HepG2 (cell line): ENCODE measurements around the gene DCDC2. TPM values are rescaled to one million over a fixed set of nuclear protein-coding genes. Genes with fewer than 3 reads are reported as not detected.

Source experiments
- DMAP1 ChIP-seq: IDR thresholded peaks from 2 replicates; pipeline ENCODE4 v1.6.1; 2016
- EP300 ChIP-seq, 3 experiments: sonication (generic) in 1 of 3; formaldehyde crosslinking in 1 of 3; IDR thresholded peaks; 2 replicates each; pipeline versions ENCODE4 v1.5.1 to v1.6.1; 2011 to 2020; ENCODE audit warnings: low read depth in 2 of 3, low read length in 2 of 3, borderline replicate concordance in 1 of 3, improper control_type of control experiment in 1 of 3, mild to moderate bottlenecking in 1 of 3, missing genetic modification reagents in 1 of 3, moderate library complexity in 1 of 3
- FOXK1 ChIP-seq: sonication (generic); formaldehyde crosslinking; IDR thresholded peaks from 2 replicates; pipeline ENCODE4 v1.4.0; 2020; ENCODE audit warnings: low read depth, missing genetic modification reagents, borderline replicate concordance
- HMG20A ChIP-seq: IDR thresholded peaks from 2 replicates; pipeline ENCODE4 v1.6.1; 2016; ENCODE audit warnings: borderline replicate concordance
- HMGA1 ChIP-seq: sonication (generic); formaldehyde crosslinking; conservative IDR thresholded peaks from 2 replicates; pipeline ENCODE4 v1.4.0; 2020; ENCODE audit warnings: missing genetic modification reagents
- KLF13 ChIP-seq: sonication (generic); formaldehyde crosslinking; IDR thresholded peaks from 2 replicates; pipeline ENCODE4 v1.4.0; 2020; ENCODE audit warnings: mild to moderate bottlenecking, missing genetic modification reagents
- MIER3 ChIP-seq: IDR thresholded peaks from 2 replicates; pipeline ENCODE4 v1.6.1; 2016; ENCODE audit warnings: missing compliant biosample characterization, borderline replicate concordance
- NAIF1 ChIP-seq: sonication (generic); formaldehyde crosslinking; IDR thresholded peaks from 2 replicates; pipeline ENCODE4 v1.5.0; 2020; ENCODE audit warnings: mild to moderate bottlenecking, missing genetic modification reagents, borderline replicate concordance
- POLR2AphosphoS5 ChIP-seq: IDR thresholded peaks from 2 replicates; pipeline ENCODE4 v1.6.1; 2012; ENCODE audit warnings: low read depth, low read length
- RARA ChIP-seq: IDR thresholded peaks from 2 replicates; pipeline ENCODE4 v1.6.1; 2016; ENCODE audit warnings: missing genetic modification reagents, missing compliant biosample characterization
- REL ChIP-seq: sonication (generic); formaldehyde crosslinking; conservative IDR thresholded peaks from 2 replicates; pipeline ENCODE4 v1.8.0; 2022; ENCODE audit warnings: mild to moderate bottlenecking, missing genetic modification reagents, moderate library complexity
- THAP11 ChIP-seq: IDR thresholded peaks from 2 replicates; pipeline ENCODE4 v1.6.1; 2016; ENCODE audit warnings: missing biosample characterization, missing genetic modification reagents
- ZNF614 ChIP-seq: IDR thresholded peaks from 2 replicates; pipeline ENCODE4 v1.6.1; 2018; ENCODE audit warnings: missing biosample characterization, missing genetic modification reagents, inconsistent platforms, borderline replicate concordance
- ZNF772 ChIP-seq: sonication (generic); formaldehyde crosslinking; IDR thresholded peaks from 2 replicates; pipeline ENCODE4 v1.5.0; 2020; ENCODE audit warnings: mild to moderate bottlenecking, missing genetic modification reagents
- ZNF816 ChIP-seq: sonication (generic); formaldehyde crosslinking; IDR thresholded peaks from 2 replicates; pipeline ENCODE4 v1.8.0; 2022; ENCODE audit warnings: missing genetic modification reagents, mild to moderate bottlenecking, borderline replicate concordance
- polyA plus RNA-seq, 8 experiments: library from polyadenylated mRNA; depleted of rRNA in 3 of 8; stranded (reverse) in 7 of 8; unstranded in 1 of 8; fragments of >200 nt; fragmentation: Illumina TruSeq in 4 of 8; extraction: Trizol in 4 of 8; gene quantifications; 2 replicates each; pipeline versions ENCODE4 v1.2.1 to v1.2.3, GENCODE V29; 2011 to 2016; ENCODE audit warnings: low read depth in 4 of 8, missing spikeins in 1 of 8, mixed read lengths in 1 of 8; ENCODE audit not compliant: insufficient read depth in 1 of 8
- total RNA-seq, 5 experiments: library from RNA; depleted of rRNA; stranded (reverse); fragments of >200 nt; fragmentation: Illumina TruSeq; extraction: Trizol; gene quantifications; 2 replicates each; pipeline ENCODE4 v1.2.3, GENCODE V29; 2016; ENCODE audit warnings: low read depth in 1 of 5
- TF ChIP-seq, protein P1 (sequence below): sonication (generic); formaldehyde crosslinking; IDR thresholded peaks from 2 replicates; pipeline ENCODE4 v1.5.0; 2020; ENCODE audit warnings: mild to moderate bottlenecking, low read depth, missing genetic modification reagents, borderline replicate concordance
- TF ChIP-seq, protein P2 (sequence below): sonication (generic); formaldehyde crosslinking; IDR thresholded peaks from 2 replicates; pipeline ENCODE4 v1.5.0; 2020; ENCODE audit warnings: missing genetic modification reagents
- TF ChIP-seq, protein P3 (sequence below): sonication (generic); formaldehyde crosslinking; IDR thresholded peaks from 2 replicates; pipeline ENCODE4 v1.4.0; 2020; ENCODE audit warnings: missing genetic modification reagents, borderline replicate concordance
- TF ChIP-seq, protein P4 (sequence below): sonication (generic); formaldehyde crosslinking; IDR thresholded peaks from 2 replicates; pipeline ENCODE4 v1.8.0; 2022; ENCODE audit warnings: mild to moderate bottlenecking, missing genetic modification reagents, moderate library complexity
- TF ChIP-seq, protein P5 (sequence below): sonication (generic); formaldehyde crosslinking; IDR thresholded peaks from 2 replicates; pipeline ENCODE4 v1.4.0; 2020; ENCODE audit warnings: missing genetic modification reagents
- TF ChIP-seq, protein P6 (sequence below): IDR thresholded peaks from 2 replicates; pipeline ENCODE4 v1.6.1; 2012; ENCODE audit warnings: inconsistent platforms
- TF ChIP-seq, protein P7 (sequence below): sonication (generic); formaldehyde crosslinking; IDR thresholded peaks from 2 replicates; pipeline ENCODE4 v1.4.0; 2020; ENCODE audit warnings: missing genetic modification reagents

The DCDC2 gene
- total and polyA plus RNA-seq, 2 of the 13 experiments (the other 11 are each of a cell fraction or from before 2014, with no cell fraction given): 9.0 to 36.2 TPM

DNA sequence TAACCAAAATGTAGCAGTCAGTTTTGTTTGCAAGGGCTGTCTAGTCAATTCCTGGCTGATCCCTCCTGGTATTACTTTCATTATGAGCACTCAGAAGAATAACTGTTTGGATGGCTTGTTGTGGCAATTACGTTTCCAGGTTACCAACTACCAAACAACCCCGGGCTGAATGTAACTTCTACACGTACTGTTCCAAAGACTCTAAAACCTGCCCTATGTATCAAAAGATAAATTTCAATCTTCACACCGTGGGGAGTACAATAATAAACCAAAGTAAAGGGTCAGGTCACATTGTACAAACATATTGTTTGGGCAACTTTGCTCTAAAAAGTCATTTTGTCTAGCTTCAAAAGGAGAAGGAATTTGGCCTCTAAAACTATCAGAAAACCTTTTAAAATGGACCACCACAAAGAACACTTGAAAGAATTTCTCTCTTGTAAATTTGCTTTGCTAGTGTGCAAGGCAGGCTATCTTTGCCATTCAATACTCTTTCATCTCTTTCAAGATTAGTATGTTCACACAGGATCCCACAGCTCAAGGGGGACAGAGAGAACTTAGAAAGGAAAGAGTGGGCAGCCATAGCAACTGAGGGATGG is 27.6 kb downstream of the DCDC2 start (continued):
- TF ChIP-seq NAIF1 (CRISPR knock-in tag) (peak; percentile 64; the same call in 1 of the 2 replicates), THAP11 (peak; percentile 37; the same call in 1 of the 2 replicates), HMG20A (CRISPR knock-in tag) (peak; percentile 98), FOXK1 (CRISPR knock-in tag) (0 out of 2 replicates have a peak, but pooled peaks have one; percentile 51), ZNF816 (CRISPR knock-in tag) (peak; percentile 87; the same call in 1 of the 2 replicates), ZNF614 (CRISPR knock-in tag) (peak; percentile 84; the same call in 1 of the 2 replicates), REL (CRISPR knock-in tag) (no peak), DMAP1 (CRISPR knock-in tag) (peak; percentile 64), MIER3 (CRISPR knock-in tag) (peak; percentile 37; the same call in 1 of the 2 replicates), RARA (CRISPR knock-in tag) (peak; percentile 93), POLR2AphosphoS5 (no peak), KLF13 (CRISPR knock-in tag) (no peak), HMGA1 (CRISPR knock-in tag) (no peak), EP300 (IDR thresholded peaks at IDR 0.05; ENCODE audit: low read depth in 2 of 2, low read length in 2 of 2) (peak; percentile 77 to 99; a peak in 3 of 4 replicates), EP300 (CRISPR knock-in tag; IDR thresholded peaks at IDR 0.05; ENCODE audit: borderline replicate concordance) (peak; percentile 98), ZNF772 (peak; percentile 51; the same call in 1 of the 2 replicates)
- TF ChIP-seq, protein P1, sequence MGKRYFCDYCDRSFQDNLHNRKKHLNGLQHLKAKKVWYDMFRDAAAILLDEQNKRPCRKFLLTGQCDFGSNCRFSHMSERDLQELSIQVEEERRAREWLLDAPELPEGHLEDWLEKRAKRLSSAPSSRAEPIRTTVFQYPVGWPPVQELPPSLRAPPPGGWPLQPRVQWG (CRISPR knock-in tag): no peak
- TF ChIP-seq, protein P2, sequence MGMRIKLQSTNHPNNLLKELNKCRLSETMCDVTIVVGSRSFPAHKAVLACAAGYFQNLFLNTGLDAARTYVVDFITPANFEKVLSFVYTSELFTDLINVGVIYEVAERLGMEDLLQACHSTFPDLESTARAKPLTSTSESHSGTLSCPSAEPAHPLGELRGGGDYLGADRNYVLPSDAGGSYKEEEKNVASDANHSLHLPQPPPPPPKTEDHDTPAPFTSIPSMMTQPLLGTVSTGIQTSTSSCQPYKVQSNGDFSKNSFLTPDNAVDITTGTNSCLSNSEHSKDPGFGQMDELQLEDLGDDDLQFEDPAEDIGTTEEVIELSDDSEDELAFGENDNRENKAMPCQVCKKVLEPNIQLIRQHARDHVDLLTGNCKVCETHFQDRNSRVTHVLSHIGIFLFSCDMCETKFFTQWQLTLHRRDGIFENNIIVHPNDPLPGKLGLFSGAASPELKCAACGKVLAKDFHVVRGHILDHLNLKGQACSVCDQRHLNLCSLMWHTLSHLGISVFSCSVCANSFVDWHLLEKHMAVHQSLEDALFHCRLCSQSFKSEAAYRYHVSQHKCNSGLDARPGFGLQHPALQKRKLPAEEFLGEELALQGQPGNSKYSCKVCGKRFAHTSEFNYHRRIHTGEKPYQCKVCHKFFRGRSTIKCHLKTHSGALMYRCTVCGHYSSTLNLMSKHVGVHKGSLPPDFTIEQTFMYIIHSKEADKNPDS (CRISPR knock-in tag): peak; percentile 76; the same call in 1 of the 2 replicates
- TF ChIP-seq, protein P3, sequence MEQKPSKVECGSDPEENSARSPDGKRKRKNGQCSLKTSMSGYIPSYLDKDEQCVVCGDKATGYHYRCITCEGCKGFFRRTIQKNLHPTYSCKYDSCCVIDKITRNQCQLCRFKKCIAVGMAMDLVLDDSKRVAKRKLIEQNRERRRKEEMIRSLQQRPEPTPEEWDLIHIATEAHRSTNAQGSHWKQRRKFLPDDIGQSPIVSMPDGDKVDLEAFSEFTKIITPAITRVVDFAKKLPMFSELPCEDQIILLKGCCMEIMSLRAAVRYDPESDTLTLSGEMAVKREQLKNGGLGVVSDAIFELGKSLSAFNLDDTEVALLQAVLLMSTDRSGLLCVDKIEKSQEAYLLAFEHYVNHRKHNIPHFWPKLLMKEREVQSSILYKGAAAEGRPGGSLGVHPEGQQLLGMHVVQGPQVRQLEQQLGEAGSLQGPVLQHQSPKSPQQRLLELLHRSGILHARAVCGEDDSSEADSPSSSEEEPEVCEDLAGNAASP (CRISPR knock-in tag): peak; percentile 43; the same call in 1 of the 2 replicates
- TF ChIP-seq, protein P4, sequence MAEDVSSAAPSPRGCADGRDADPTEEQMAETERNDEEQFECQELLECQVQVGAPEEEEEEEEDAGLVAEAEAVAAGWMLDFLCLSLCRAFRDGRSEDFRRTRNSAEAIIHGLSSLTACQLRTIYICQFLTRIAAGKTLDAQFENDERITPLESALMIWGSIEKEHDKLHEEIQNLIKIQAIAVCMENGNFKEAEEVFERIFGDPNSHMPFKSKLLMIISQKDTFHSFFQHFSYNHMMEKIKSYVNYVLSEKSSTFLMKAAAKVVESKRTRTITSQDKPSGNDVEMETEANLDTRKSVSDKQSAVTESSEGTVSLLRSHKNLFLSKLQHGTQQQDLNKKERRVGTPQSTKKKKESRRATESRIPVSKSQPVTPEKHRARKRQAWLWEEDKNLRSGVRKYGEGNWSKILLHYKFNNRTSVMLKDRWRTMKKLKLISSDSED (CRISPR knock-in tag): no peak
- TF ChIP-seq, protein P5, sequence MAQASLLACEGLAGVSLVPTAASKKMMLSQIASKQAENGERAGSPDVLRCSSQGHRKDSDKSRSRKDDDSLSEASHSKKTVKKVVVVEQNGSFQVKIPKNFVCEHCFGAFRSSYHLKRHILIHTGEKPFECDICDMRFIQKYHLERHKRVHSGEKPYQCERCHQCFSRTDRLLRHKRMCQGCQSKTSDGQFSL: no peak
- TF ChIP-seq, protein P6, sequence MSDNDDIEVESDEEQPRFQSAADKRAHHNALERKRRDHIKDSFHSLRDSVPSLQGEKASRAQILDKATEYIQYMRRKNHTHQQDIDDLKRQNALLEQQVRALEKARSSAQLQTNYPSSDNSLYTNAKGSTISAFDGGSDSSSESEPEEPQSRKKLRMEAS: peak; percentile 51
- TF ChIP-seq, protein P7, sequence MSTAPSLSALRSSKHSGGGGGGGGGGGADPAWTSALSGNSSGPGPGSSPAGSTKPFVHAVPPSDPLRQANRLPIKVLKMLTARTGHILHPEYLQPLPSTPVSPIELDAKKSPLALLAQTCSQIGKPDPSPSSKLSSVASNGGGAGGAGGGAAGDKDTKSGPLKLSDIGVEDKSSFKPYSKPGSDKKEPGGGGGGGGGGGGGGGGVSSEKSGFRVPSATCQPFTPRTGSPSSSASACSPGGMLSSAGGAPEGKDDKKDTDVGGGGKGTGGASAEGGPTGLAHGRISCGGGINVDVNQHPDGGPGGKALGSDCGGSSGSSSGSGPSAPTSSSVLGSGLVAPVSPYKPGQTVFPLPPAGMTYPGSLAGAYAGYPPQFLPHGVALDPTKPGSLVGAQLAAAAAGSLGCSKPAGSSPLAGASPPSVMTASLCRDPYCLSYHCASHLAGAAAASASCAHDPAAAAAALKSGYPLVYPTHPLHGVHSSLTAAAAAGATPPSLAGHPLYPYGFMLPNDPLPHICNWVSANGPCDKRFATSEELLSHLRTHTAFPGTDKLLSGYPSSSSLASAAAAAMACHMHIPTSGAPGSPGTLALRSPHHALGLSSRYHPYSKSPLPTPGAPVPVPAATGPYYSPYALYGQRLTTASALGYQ (CRISPR knock-in tag): peak; percentile 99
